GM18505 (cell line): ENCODE measurements around the gene USB1.

ENCODE experiments used
- ATAC-seq: cut with Tn5 transposase; IDR thresholded peaks from one replicate; pipeline ENCODE4 v1.9.1; 2021; ENCODE audit not compliant: unreplicated experiment
- POLR2A ChIP-seq: IDR thresholded peaks from 4 replicates; pipeline ENCODE4 v1.6.1; 2011; ENCODE audit warnings: borderline replicate concordance; ENCODE audit not compliant: insufficient read depth, insufficient read length; ENCODE audit errors: extremely low read depth

The USB1 gene

DNA sequence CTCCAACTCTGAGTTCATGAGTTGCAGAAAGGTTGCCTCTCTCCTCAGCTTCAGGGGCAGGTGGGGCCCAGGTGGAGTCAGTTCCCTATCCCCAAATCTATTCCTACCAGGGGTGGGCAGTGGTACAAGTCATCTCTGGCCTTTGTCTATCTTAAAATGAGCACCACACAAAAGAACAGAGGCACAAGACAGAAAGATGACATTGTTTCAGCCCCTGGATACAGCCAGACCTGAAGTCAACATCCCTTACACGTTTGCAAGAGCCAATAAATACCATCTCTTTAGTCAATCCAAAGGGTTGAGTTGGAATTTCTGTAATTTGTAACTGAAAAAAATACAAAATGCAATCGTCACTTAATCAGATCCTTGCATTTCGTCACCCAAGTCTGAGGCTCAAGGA, 56.6 kb downstream of the USB1 start:
- ATAC-seq: no peak
- no peak for TF ChIP-seq POLR2A

- ATAC-seq: no peak
- TF ChIP-seq POLR2A: no peak
Observed at GRCh38 chr16:58062821-58063220, 61.6 kb downstream of the USB1 start.

- no peak for ATAC-seq
- no peak for TF ChIP-seq POLR2A
Observed at GRCh38 chr16:58063377-58064076, 62.3 kb downstream of the USB1 start.

DNA sequence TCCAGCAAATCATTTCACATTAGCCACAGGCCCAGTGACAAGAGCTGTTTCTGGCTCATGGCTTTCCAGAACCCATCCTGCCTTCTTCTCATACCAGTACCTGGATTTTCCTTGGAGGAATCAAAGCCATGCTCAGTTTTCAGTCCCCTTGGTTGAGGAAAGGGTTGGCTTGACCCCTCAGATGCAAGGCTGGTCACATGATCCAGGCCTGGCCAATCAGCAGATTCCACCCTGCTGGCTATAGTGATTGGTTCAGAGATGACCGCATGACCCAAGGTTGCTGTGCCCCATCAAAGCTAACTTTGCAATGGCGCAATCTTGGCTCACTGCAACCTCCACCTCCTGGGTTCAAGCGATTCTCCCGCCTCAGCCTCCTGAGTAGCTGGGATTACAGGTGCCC, 69.4 kb downstream of the USB1 start:
- no peak for ATAC-seq
- no peak for TF ChIP-seq POLR2A
